GM12878 (cell line): Measurements from ENCODE around the gene USP21. TPM values are rescaled to one million over a fixed set of nuclear protein-coding genes. Genes with fewer than 3 reads are reported as not detected.

Experiments
- ATAC-seq: fragments of 200-7000 bp; cut with Tn5 transposase; 3 replicates; pipeline ENCODE4 v1.9.1; 2020; ENCODE audit warnings: mild to moderate bottlenecking, moderate library complexity
- BruUV-seq: library from RNA; stranded (reverse); fragments of 400-500 nt; replicated peaks from 2 replicates; lab custom pipeline; 2021; lab: Mats Ljungman, UMichigan
- CTCF ChIA-PET: fragments of 300-600 bp; sonication (Branson Sonifier 250); formaldehyde crosslinking; extraction: SDS; loops from one replicate; lab custom pipeline; 2021; ENCODE audit warnings: inconsistent platforms; lab: Yijun Ruan, JAX
- POLR2A ChIA-PET: fragments of 350-600 bp; formaldehyde crosslinking; extraction: SDS; loops from one replicate; lab custom pipeline; 2021; ENCODE audit warnings: inconsistent platforms; lab: Charles Lee
- RAD21 ChIA-PET: fragments of 300-600 bp; sonication (Branson Sonifier 250); formaldehyde crosslinking; loops from one replicate; lab custom pipeline; 2023; ENCODE audit warnings: antibody characterized with exemption; ENCODE audit not compliant: unreplicated experiment; lab: Charles Lee
- SMC1A ChIA-PET: fragments of 300-600 bp; sonication (Branson Sonifier 250); formaldehyde crosslinking; loops from one replicate; lab custom pipeline; 2023; ENCODE audit not compliant: unreplicated experiment, uncharacterized antibody; lab: Charles Lee
- DNase-seq: peaks from one replicate; pipeline ENCODE4 v3.0.0-alpha.2; 2011; ENCODE audit warnings: low read depth, low spot score
- FAIRE-seq: peaks from 3 replicates; lab custom pipeline; 2011; peaks lifted over from hg19 to GRCh38; lab: Jason Lieb, UNC
- H2AFZ ChIP-seq: 2 replicates; pipeline ENCODE4 v1.6.0; 2011; ENCODE audit warnings: low read depth, low read length, control low read depth; ENCODE audit not compliant: control insufficient read depth
- H3K27ac ChIP-seq: 2 replicates; pipeline ENCODE4 v1.5.1; 2011; ENCODE audit warnings: control low read depth; ENCODE audit not compliant: control insufficient read depth, insufficient read depth
- H3K27me3 ChIP-seq, 2 experiments: replicated peaks in 1 of 2; 2 replicates each; pipeline versions ENCODE4 v1.6.0 to v1.6.1; 2011; ENCODE audit warnings: low read length in 1 of 2; ENCODE audit not compliant: control insufficient read depth in 2 of 2, insufficient read depth in 2 of 2
- H3K36me3 ChIP-seq, 2 experiments: 2 replicates each; pipeline ENCODE4 v1.5.1; 2011; ENCODE audit warnings: low read length in 1 of 2; ENCODE audit not compliant: control insufficient read depth in 2 of 2, insufficient read depth in 2 of 2
- H3K4me1 ChIP-seq: 2 replicates; pipeline ENCODE4 v1.6.1; 2011; ENCODE audit warnings: mild to moderate bottlenecking, low read length, moderate library complexity, mixed read lengths; ENCODE audit not compliant: control insufficient read depth, insufficient read depth
- H3K4me2 ChIP-seq: 2 replicates; pipeline ENCODE4 v1.6.0; 2011; ENCODE audit warnings: control low read depth; ENCODE audit not compliant: control insufficient read depth, insufficient read depth
- H3K4me3 ChIP-seq: fragments of 200-600 bp; sonication (generic); 2 replicates; pipeline ENCODE4 v1.5.1; 2016
- H3K79me2 ChIP-seq: 2 replicates; pipeline ENCODE4 v1.6.0; 2011; ENCODE audit warnings: low read length; ENCODE audit not compliant: control insufficient read depth, insufficient read depth
- H3K9ac ChIP-seq: 2 replicates; pipeline ENCODE4 v1.8.0; 2011; ENCODE audit warnings: low read length, control low read depth, mixed read lengths; ENCODE audit not compliant: control insufficient read depth, insufficient read depth
- H3K9me3 ChIP-seq: replicated peaks from 3 replicates; pipeline ENCODE4 v1.5.1; 2011; ENCODE audit warnings: mild to moderate bottlenecking, low read length; ENCODE audit not compliant: control insufficient read depth, insufficient read depth
- H4K20me1 ChIP-seq: 2 replicates; pipeline ENCODE4 v1.6.0; 2011; ENCODE audit not compliant: control insufficient read depth, insufficient read depth
- CBX3 ChIP-seq: fragments of 200-600 bp; sonication (generic); IDR thresholded peaks from 2 replicates; pipeline ENCODE4 v1.6.1; 2016; ENCODE audit warnings: low read depth, borderline replicate concordance
- EZH2 ChIP-seq: IDR thresholded peaks from 2 replicates; pipeline ENCODE4 v1.6.1; 2012; ENCODE audit warnings: low read depth, mild to moderate bottlenecking, control low read depth, inconsistent platforms, low read length, borderline replicate concordance; ENCODE audit not compliant: control insufficient read depth
- HDGF ChIP-seq: fragments of 450-650 bp; IDR thresholded peaks from 2 replicates; pipeline ENCODE4 v1.6.1; 2016; ENCODE audit warnings: antibody characterized with exemption
- JUNB ChIP-seq: IDR thresholded peaks from 2 replicates; pipeline ENCODE4 v1.6.1; 2016; ENCODE audit warnings: antibody characterized with exemption, mild to moderate bottlenecking
- SUZ12 ChIP-seq: fragments of 200-600 bp; sonication (generic); IDR thresholded peaks from one replicate; pipeline ENCODE4 v1.6.1; 2018; ENCODE audit warnings: antibody characterized with exemption, mild to moderate bottlenecking; ENCODE audit not compliant: unreplicated experiment
- WGBS: methylation state at CpG from one replicate; pipeline ENCODE4 v1.1.6; 2016; ENCODE audit warnings: low lambda C conversion rate; ENCODE audit not compliant: insufficient replicate concordance, insufficient coverage; ENCODE audit errors: missing lambda C conversion rate; 5-methylcytosine and 5-hydroxymethylcytosine counted together
- in situ Hi-C: fragments of 300-500 bp; cut with MboI; formaldehyde crosslinking; loops from 9 replicates; pipeline ENCODE4 v1.14.3; 2018; ENCODE audit warnings: mixed read lengths
- intact Hi-C: fragments of 100-400 bp; cut with micrococcal nuclease; formaldehyde crosslinking; loops from one replicate; pipeline ENCODE4 v1.14.2; 2022; ENCODE audit not compliant: unreplicated experiment
- polyA plus RNA-seq, 11 experiments: library from polyadenylated mRNA; depleted of rRNA in 4 of 11; unstranded in 6 of 11; stranded (reverse) in 5 of 11; fragments of >200 nt; fragmentation: Nextera tagmentation in 4 of 11; fragmentation: Illumina TruSeq in 1 of 11; extraction: Ambion mirVana in 4 of 11; extraction: Trizol in 1 of 11; gene quantifications; 1 replicate in 1 of 11; 2 replicates in 10 of 11; pipeline versions ENCODE4 v1.2.1 to v1.2.3, GENCODE V29; 2011 to 2016; ENCODE audit warnings: inconsistent platforms in 2 of 11, missing spikeins in 2 of 11, low read depth in 1 of 11
- total RNA-seq, 4 experiments: library from RNA; depleted of rRNA in 3 of 4; stranded (reverse); fragments of >200 nt in 3 of 4; fragmentation: Illumina TruSeq in 1 of 4; extraction: Trizol in 1 of 4; gene quantifications; 2 replicates each; pipeline versions ENCODE4 v1.2.1 to v1.2.3, GENCODE V29; 2013 to 2021
- TF ChIP-seq, protein P1 (sequence below): fragments of 450-650 bp; conservative IDR thresholded peaks from 2 replicates; pipeline ENCODE4 v1.6.1; 2017; ENCODE audit warnings: mild to moderate bottlenecking, moderate library complexity

The USP21 gene
- total and polyA plus RNA-seq, 10 of the 15 experiments (the other 5 are each of a cell fraction or from before 2014, with no cell fraction given), result 3.2 to 28.6 (median 16.6) TPM

DNA sequence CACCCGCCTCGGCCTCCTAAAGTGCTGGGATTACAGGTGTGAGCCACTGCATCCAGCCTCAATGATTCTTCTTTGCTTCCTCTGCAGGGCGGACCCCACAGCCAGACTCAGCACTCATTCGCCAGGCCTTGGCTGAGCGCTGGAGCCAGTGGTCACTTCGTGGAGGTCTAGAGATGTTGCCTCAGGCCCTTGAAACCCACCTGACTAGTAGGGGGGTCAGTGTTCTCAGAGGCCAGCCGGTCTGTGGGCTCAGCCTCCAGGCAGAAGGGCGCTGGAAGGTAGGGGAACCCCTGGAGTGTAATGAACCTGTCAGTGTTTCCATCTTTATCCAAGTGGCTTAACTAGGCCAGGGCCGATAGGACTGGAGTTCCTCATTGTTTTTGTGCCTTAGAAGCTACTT, 9.6 kb downstream of the USP21 start:
- Histone ChIP-seq H4K20me1 (no peaks in the 10 kb centered on the region), H3K9me3 (no peaks in the 10 kb centered on the region), H3K9ac (no peak overlapping the region), H3K27me3 (no peaks in the 10 kb centered on the region), H3K4me2 (no peak overlapping the region), H3K27ac (no peak overlapping the region), H3K79me2 (peaks cover 3% of the 10 kb centered on the region; the same call in 1 of the 2 replicates), H3K4me3 (no peak overlapping the region), H3K36me3 (peaks cover 17 to 23% of the 10 kb centered on the region in 2 experiments)
- intact Hi-C loops, result no loop called here
- ChIA-PET POLR2A (no interaction called here), SMC1A (interaction anchor here (1.1 to 1.2 kb wide), 2 partner anchors 33 to 57 kb away, joined by 3 read pairs; partner anchors contain the start of genes NDUFS2 and TOMM40L), RAD21 (interaction anchor here (4.8 kb wide), 1 partner anchor 214 kb away, joined by 34 read pairs; no protein-coding TSS in a partner anchor), CTCF (interaction anchor here (1.2 to 2.5 kb wide), 2 partner anchors 10 to 213 kb away, joined by 4 to 9 read pairs; no protein-coding TSS in a partner anchor)
- in situ Hi-C loops, result no loop called here
- DNase-seq (no peak), ATAC-seq (no peak), FAIRE-seq (no peak)
- WGBS, result 93% methylated on average over 9 of the region's 9 CpGs
- TF ChIP-seq SUZ12 (no peak), EZH2 (no peak), HDGF (no peak), CBX3 (no peak), JUNB (no peak)
- TF ChIP-seq, protein P1, sequence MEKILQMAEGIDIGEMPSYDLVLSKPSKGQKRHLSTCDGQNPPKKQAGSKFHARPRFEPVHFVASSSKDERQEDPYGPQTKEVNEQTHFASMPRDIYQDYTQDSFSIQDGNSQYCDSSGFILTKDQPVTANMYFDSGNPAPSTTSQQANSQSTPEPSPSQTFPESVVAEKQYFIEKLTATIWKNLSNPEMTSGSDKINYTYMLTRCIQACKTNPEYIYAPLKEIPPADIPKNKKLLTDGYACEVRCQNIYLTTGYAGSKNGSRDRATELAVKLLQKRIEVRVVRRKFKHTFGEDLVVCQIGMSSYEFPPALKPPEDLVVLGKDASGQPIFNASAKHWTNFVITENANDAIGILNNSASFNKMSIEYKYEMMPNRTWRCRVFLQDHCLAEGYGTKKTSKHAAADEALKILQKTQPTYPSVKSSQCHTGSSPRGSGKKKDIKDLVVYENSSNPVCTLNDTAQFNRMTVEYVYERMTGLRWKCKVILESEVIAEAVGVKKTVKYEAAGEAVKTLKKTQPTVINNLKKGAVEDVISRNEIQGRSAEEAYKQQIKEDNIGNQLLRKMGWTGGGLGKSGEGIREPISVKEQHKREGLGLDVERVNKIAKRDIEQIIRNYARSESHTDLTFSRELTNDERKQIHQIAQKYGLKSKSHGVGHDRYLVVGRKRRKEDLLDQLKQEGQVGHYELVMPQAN, result no peak
- TF ChIP-seq, all 136 proteins: peak for 0
- BruUV-seq, result no TSS peak
- H3K4me1 ChIP-seq, result peaks cover 8% of the 10 kb centered on the region
- H2AFZ ChIP-seq, result no peak overlapping the region
